Measurements from ENCODE around the gene KIF1B.
"Not testable (repeated sequence)": the region's sequence is repeated elsewhere in the genome, so short reads cannot be mapped to it uniquely, and the experiment has no call there.

KIF1B gene

GRCh38 chr1:10242811-10243210, 32.4 kb downstream of the KIF1B start:
- no peak for DNase-seq

DNA sequence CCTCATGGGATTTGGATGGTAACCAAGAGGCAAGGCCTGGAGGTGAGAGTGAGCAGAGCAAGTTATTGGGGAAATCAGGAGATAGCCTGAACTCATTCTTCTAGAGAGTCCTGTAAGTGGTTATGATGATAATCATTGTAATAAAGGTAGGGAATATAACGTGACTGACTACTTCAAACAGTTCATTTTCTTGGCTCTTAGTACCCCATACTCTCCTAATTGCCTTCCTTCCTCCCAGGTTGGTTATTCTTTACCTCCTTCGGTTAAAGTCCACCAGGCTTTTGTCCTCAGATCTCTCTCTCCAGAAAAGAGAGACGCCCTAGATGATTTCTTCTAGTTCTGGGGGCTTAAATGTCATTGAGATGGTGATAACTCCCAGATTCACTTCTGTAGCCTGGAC, 35.3 kb downstream of the KIF1B start:
- DNase-seq: no peak

GRCh38 chr1:10249808-10250457, 39.6 kb downstream of the KIF1B start:
- no peak for DNase-seq

DNA sequence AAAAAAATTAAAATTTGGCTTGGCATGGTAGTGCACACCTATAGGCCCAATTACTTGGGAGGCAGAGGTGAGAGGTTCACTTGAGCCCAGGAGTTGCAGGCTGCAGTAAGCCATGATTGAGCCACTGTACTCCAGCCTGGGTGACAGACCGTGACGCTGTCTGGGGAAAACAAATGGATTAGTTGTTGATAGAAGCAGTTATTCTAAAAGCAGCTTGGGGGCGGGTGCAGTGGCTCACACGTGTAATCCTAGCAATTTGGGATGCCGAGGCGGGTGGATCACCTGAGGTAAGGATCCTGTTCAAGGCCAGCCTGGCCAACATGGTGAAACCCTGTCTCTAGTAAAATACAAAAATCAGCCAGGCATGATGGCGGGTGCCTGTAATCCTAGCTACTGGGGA, 40.3 kb downstream of the KIF1B start:
- DNase-seq: no peak

- DNase-seq: not testable (repeated sequence)
These were observed 41.1 kb downstream of the KIF1B start for GRCh38 chr1:10251325-10252108.

DNA sequence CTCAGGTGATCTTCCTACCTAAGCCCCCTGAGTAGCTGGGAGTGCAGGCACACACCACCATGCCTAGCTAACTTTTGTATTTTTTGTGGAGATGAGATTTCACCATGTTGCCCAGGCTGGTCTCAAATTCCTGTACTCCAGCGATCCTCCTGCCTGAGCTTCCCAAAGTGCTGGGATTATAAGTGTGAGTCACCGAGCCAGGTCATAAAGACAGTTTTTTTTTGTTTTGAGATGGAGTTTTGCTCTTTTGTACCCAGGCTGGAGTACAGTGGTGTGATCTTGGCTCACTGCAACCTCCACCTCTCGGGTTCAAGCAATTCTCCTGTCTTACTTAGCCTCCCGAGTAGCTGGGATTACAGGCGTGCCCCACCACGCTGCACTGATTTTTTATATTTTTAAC, 42.1 kb downstream of the KIF1B start:
- no peak for DNase-seq

GRCh38 chr1:10253149-10253548, 42.8 kb downstream of the KIF1B start:
- DNase-seq: no peak

GRCh38 chr1:10253755-10254154, 43.4 kb downstream of the KIF1B start:
- no peak for DNase-seq

- no peak for DNase-seq
These were observed 47.5 kb downstream of the KIF1B start for GRCh38 chr1:10257851-10258250.

DNA sequence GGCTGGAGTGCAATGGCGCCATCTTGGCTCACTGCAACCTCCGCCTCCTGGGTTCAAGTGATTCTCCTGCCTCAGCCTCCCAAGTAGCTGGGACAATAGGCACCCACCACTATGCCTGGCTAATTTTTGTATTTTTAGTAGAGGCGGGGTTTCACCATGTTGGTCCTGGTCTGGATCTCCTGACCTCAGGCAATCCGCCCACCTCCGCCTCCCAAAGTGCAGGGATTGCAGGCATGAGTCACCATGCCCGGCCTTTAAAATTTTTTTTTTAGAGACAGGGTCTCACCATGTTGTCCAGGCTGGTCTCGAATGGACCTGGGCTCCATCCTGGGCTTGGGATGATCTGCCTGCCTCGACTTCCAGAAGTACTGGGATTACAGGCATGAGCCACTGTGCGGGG, 49.2 kb downstream of the KIF1B start:
- DNase-seq: not testable (repeated sequence)

DNA sequence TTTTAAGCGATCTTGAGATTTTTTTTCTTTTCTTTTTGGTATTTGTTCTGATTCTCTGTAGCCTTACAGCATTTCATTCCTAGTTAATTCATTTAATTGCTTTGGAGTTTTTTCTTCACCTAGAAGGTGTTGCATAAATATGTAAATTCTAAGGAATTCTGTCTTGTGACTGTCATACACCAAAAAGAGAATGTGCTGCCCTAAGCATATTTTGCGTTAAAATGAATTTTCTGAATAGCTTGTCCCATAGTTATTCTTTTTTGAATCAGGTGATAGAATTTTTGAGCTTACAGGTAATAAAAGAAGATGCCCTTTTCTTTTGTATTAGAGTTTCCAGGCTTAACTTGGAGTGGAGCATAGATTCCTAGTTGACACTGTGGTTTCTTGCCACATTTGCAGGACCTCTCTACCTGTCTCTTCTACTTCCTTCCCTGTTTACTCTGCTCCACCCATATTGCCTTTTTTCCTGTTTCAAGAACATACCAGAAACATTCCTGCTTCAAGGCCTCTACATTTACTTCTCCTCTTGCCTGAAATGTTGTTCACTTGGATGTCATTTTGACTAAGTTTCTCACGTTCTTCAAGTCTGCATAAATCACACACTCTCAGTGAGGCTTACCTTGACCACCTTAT, 53.2 kb downstream of the KIF1B start:
- no peak for DNase-seq

GRCh38 chr1:10265027-10265426, 54.7 kb downstream of the KIF1B start:
- DNase-seq: no peak

DNA sequence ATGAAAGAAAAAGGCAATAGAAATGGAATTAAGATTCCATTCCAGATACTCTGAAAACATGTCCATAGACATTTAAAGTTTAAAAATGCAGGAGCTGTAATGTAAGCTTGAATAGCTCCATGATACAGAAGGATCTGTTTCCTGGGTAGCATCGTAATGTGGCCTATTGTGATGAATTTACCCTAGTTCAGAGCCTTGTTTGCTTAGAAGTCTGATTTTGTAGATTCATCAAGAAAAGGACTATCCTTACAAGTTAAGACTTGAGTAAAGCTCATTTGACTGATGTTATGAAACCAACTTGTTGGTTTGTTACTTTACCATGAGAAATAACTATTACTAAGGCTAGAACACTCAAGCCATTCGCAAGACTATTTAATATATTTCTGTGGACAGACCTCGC, 55.5 kb downstream of the KIF1B start:
- no peak for DNase-seq

- no peak for DNase-seq
These were observed 56.9 kb downstream of the KIF1B start for GRCh38 chr1:10267319-10267718.

DNA sequence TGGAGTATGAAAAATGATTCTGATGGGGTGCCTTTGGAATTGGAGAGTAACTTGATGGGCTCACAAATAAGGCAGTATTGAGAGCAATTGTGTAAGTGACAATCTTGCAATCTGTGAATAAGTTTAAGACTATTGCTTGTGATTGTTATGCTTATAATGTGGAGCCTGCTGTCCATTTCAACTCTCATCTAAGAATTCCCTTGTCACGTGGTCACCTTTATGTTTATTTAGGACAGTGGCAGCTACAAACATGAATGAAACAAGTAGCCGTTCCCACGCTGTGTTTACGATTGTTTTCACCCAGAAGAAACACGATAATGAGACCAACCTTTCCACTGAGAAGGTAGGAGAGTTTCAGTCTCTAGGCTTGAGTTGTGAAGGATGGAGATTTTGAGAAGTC, 57.6 kb downstream of the KIF1B start:
- no peak for DNase-seq

DNA sequence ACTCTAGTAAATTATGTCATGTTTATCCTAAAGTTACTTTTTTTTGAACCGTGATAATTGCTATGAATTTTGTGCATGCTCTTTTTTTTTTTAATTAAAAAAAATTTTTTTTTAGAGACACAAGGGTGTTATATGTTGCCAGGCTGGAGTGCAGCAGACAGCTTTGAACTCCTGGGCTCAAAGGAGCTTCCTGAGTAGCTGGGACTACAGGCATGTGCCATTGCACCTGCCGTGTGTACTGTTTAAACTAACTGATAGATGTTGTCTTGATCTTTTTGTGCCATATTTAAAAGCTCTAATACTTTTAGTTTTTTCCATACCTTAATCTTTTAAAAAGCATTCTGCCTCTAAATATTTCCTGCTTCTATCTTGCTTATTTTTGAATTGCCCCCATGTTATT, 60.7 kb downstream of the KIF1B start:
- no peak for DNase-seq

GRCh38 chr1:10271869-10272268, 61.5 kb downstream of the KIF1B start:
- DNase-seq: no peak

GRCh38 chr1:10272274-10272673, 61.9 kb downstream of the KIF1B start:
- DNase-seq: no peak

- DNase-seq: no peak
These were observed 68.5 kb downstream of the KIF1B start for GRCh38 chr1:10278880-10279279.

GRCh38 chr1:10280439-10281350, 70.3 kb downstream of the KIF1B start:
- no peak for DNase-seq

- no peak for DNase-seq
These were observed 73.1 kb downstream of the KIF1B start for GRCh38 chr1:10283318-10283984.

- DNase-seq: no peak
These were observed 75.9 kb downstream of the KIF1B start for GRCh38 chr1:10286244-10286643.

Data from central memory CD4-positive, alpha-beta T cell (primary cell).